ENCODE data around the gene P4HB.

P4HB gene

DNA sequence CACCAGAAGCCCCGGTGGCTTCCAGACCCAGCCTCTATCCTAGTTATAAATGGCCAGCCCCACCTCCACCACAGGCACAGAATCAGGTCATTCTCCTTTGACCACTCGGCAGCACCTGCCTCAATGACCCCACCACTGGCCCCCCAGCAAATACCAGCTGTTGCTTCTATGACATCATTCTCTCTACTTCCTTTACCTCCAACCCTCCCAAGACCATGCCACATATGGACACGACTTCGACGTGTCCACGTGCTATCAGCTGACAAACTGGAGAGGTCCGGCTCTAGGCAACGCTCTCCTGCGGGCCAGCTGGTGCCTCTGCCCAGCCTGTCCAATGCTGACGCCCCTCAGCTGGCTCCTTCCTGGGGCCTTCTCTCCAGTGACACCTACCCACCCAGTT lies 25.1 kb upstream of the P4HB start:
- H3K36me3 Mint-ChIP-seq: no peaks in the 10 kb centered on the region
- H3K4me1 Mint-ChIP-seq (ENCODE audit: low read depth): peaks cover 19% of the 10 kb centered on the region
- H3K9me3 Mint-ChIP-seq (ENCODE audit: low read depth): no peaks in the 10 kb centered on the region
- H3K4me3 Mint-ChIP-seq: no peak overlapping the region
- H3K27me3 Mint-ChIP-seq: no peaks in the 10 kb centered on the region
- H3K27ac Mint-ChIP-seq: peak overlapping the region; percentile 64

DNA sequence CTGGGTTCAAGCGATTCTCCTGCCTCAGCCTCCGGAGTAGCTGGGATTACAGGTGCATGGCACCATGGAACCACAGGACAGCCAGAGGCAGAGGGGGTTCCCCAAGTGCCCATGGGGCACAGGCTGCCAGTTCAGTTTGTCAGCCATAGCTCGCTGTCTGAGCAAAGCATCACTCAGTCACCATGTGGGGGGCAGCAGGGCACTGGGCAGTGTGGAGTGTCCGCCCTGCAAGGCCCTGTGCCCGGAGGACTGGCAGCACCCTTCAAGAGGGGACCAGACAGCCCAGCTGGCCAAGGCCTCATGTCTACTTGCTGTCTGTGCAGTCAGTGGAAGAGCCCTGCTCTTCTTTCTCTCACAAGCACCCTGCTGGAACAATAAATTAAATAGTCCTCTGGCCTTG lies 24.6 kb upstream of the P4HB start:
- no peak overlapping the region for H3K4me3 Mint-ChIP-seq
- H3K9me3 Mint-ChIP-seq (ENCODE audit: low read depth): no peaks in the 10 kb centered on the region
- no peak overlapping the region for H3K27ac Mint-ChIP-seq
- no peaks in the 10 kb centered on the region for H3K27me3 Mint-ChIP-seq
- H3K4me1 Mint-ChIP-seq (ENCODE audit: low read depth): peaks cover 15% of the 10 kb centered on the region
- H3K36me3 Mint-ChIP-seq: no peaks in the 10 kb centered on the region

DNA sequence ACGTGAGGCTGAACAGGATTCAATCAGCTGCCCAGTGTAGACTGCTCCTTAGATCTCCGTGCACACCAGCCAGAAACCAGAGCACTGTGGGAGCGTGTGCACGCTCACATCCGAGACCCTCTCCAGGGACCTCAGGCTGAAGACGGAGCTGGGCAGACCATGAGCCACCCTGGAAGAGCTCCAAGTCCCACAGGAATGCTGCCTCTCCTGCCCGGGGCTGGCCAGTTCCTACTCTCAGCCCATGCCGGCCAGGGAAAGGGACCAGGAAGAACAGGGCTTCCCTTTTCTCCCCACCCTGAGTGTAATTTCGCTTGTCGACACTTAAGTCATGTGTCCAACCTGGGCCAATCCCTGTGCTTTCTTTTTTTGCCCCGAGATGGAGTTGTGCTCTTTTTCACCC lies 24.2 kb upstream of the P4HB start:
- no peak overlapping the region for H3K4me3 Mint-ChIP-seq
- H3K27me3 Mint-ChIP-seq: no peaks in the 10 kb centered on the region
- H3K9me3 Mint-ChIP-seq (ENCODE audit: low read depth): no peaks in the 10 kb centered on the region
- peaks cover 15% of the 10 kb centered on the region for H3K4me1 Mint-ChIP-seq (ENCODE audit: low read depth)
- peak overlapping the region; percentile 66 for H3K27ac Mint-ChIP-seq
- no peaks in the 10 kb centered on the region for H3K36me3 Mint-ChIP-seq

DNA sequence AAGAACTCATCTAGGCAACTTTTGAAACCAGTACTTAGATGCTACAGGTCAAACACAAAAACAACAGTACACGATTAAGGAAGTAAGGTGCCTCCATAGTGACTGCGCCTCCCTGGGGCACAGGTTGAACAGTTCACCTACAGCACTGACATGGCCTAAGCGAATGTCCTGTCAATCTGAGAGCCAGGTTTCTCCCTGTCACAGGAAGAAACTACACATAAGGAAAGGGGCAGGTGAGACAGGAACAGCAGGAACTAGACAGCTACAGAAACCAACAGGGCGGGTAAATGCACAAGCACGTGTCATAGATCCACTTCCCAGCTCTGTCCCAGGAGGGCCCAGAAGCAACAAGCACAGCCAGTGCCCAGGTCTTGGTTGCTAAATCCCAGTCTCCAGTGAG lies 18.8 kb upstream of the P4HB start:
- Mint-ChIP-seq H3K4me3 (no peak overlapping the region), H3K27ac (no peak overlapping the region), H3K36me3 (no peaks in the 10 kb centered on the region), H3K27me3 (no peaks in the 10 kb centered on the region), H3K4me1 (ENCODE audit: low read depth) (peaks cover 6% of the 10 kb centered on the region), H3K9me3 (ENCODE audit: low read depth) (no peaks in the 10 kb centered on the region)

DNA sequence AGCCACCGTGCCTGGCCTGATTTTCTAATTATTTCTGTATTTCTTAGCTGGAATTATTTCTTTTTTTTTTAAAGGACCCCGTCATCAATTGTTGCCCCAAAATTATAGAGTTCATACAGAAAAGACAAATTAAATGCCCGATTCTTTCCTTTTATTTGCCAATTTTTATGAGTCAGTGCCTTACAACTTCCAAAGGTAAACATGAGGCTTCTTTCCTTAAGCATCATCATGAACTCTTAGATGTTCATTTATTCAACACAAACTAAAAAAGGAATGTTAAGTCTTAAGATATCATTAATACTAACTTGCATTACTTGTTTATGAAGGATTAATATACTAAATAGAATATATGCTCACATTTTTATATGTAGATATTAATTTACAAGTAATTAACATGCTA lies 18.0 kb upstream of the P4HB start:
- no peaks in the 10 kb centered on the region for H3K9me3 Mint-ChIP-seq (ENCODE audit: low read depth)
- peaks cover 12% of the 10 kb centered on the region for H3K4me1 Mint-ChIP-seq (ENCODE audit: low read depth)
- H3K4me3 Mint-ChIP-seq: no peak overlapping the region
- H3K27me3 Mint-ChIP-seq: no peaks in the 10 kb centered on the region
- no peaks in the 10 kb centered on the region for H3K36me3 Mint-ChIP-seq
- H3K27ac Mint-ChIP-seq: no peak overlapping the region

DNA sequence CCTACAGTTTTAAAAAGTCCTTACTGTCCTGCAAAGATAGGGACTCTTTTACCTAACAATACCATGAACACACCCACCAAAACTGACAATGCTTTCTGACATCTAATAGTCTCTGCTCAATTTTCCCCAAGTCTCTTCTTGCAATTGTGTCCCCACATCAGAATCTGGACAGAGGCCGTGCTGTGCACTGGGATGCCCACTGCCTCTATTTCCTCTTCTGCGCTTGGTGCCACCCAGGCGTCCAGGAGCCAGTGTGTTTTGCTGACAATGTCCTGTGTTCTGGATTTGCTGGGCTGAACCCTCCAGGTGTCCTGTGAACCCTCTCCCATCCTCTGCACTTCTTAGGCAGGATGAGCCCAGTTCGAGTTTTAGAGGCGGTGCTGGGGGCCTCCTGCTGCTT lies 17.2 kb upstream of the P4HB start:
- Mint-ChIP-seq H3K9me3 (ENCODE audit: low read depth) (no peaks in the 10 kb centered on the region), H3K4me1 (ENCODE audit: low read depth) (peaks cover 20% of the 10 kb centered on the region), H3K4me3 (no peak overlapping the region), H3K27me3 (no peaks in the 10 kb centered on the region), H3K27ac (no peak overlapping the region), H3K36me3 (no peaks in the 10 kb centered on the region)

DNA sequence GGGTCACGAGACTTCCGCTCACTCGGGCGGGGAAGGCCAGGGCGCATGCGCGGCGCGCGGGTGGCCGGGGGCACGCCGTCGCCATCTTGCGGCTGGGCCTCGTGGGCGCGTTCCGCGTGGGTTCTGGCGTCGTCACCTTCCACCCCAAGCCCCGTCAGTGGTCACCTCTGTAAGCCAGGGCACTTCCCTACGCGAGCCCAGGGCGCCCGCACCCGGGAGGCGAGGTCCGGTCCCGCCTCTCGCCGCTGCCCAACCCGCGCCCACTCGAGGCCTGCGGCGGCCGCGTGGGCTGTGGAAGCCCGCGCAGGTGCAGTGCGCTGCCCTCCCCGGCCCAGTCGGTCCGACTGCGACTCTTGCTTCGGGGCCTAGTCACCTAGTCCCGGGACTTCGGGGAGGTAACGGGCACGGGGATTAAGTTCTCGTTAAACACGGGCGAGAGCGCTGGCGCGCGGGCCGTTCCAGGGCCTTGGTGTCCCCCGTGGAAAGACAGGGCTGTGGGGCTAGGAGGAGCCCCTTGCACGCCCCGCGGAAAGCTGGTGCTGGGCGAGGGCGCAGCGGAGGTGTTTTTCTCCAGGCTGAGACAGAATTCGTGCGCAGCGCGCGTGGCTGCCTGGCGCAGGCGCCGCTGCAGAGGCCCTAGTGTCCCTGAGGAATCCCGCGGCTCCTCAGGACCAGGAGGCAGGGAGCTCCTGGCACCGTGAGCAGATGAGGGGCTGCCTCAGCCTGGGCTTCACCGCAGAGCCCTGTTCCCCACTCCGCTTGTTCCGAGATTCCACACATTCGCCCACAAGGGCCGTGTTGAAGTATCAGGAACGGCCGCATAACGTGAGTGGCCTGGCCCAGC lies 11.3 kb upstream of the P4HB start:
- H3K27ac Mint-ChIP-seq: peak overlapping the region; percentile 94
- no peaks in the 10 kb centered on the region for H3K36me3 Mint-ChIP-seq
- H3K4me1 Mint-ChIP-seq (ENCODE audit: low read depth): peaks cover 35% of the 10 kb centered on the region
- H3K9me3 Mint-ChIP-seq (ENCODE audit: low read depth): no peaks in the 10 kb centered on the region
- peak overlapping the region; percentile 88 for H3K4me3 Mint-ChIP-seq
- no peaks in the 10 kb centered on the region for H3K27me3 Mint-ChIP-seq

GRCh38 chr17:81870981-81871386 lies 10.6 kb upstream of the P4HB start, which contains the start of gene ARHGDIA:
ARHGDIA (minus strand) TSS chr17:81871337; CDS start chr17:81869930, 1,407 bp downstream.
- Mint-ChIP-seq H3K27ac (peak within 1 kb of the TSS; percentile 94), H3K27me3 (no peaks in the 10 kb centered on the region), H3K4me3 (peak within 1 kb of the TSS; percentile 91), H3K9me3 (ENCODE audit: low read depth) (no peaks in the 10 kb centered on the region), H3K4me1 (ENCODE audit: low read depth) (peaks cover 35% of the 10 kb centered on the region), H3K36me3 (no peaks in the 10 kb centered on the region)

DNA sequence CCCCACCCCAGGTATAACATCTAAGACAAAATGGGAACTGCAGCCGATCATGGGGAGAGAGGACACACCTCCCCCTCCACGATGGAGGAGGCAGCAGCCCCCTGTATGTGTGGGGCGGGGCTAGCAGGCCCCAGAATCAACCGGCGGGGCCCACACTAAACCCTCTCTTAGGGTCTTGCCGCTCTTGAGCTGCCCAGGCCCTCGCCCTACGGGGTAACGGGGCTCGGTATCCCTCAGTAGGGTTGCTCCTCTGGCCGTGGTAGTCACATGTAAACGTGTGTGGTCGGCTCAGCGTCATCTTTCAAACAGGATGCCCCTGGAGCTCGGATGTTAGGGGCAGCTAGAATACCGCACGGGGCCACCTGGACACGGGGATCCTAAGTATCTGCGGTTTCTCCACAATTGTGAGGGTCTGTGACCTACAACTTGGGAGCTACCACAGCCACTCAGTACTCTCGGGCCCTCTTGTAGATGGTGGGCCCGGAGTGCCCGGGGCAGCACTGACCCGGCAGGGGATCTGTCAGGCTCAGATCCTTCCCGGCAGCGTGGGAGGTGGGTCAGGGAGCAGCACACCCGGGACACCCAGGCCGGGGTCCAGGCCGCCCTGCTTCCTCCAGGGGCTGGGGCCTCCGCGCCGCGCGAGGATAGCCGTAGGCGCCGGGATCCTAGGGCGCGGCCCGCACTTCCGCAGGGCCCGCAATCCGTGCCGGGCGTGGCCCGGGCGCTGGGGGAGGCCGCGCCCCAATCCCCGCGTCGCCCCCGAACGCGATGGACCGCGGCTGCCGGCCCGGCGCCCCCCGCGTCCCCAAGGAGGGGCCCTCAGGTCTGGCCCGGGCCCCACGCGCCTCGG lies 10.0 kb upstream of the P4HB start:
- peak overlapping the region; percentile 86 for H3K27ac Mint-ChIP-seq
- no peaks in the 10 kb centered on the region for H3K36me3 Mint-ChIP-seq
- peak overlapping the region; percentile 91 for H3K4me3 Mint-ChIP-seq
- no peaks in the 10 kb centered on the region for H3K9me3 Mint-ChIP-seq (ENCODE audit: low read depth)
- H3K27me3 Mint-ChIP-seq: no peaks in the 10 kb centered on the region
- H3K4me1 Mint-ChIP-seq (ENCODE audit: low read depth): peaks cover 39% of the 10 kb centered on the region

DNA sequence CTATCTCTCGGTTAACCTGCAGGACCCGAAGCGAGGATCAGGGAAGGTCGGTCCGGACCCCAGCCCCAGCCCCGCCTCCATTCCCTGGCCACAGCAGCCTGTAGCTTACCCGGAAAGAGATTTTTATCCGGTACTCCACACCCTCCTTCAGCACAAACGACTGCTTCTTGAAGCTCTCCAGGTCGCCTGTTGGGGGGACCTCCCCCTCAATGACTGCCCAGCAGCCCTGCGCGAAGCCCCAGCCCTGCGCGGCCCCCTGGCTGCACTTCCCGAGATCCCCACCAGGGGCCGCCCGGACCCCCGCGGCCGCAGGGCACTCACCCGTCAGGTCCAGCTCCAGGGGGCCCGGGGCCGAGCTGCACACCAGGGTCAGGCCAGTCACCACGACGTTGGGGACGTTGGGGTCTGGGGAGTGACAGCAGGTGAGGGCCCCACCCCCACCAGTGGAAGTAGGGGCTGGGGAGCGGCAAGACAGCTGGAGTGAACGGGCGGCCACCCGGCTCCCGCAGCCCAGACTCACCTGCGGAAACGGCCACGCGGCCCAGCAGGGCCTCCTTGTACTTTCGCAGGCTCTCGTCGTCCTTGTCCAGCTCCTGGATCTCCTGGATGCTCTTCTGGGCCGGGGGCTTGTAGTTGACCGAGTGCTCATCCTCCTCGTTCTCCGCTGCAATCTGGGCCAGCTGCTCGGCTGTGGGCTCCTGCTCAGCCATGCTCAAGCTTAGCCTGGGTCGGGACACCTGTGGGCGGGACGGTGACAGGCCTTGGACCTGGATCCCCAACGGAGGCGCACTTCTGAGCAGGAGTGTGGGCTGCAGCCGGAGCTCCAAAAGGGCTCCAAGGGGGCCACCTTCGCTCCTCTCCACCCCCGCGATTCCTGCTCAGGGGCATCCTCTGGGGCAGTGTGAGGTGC lies 9.1 kb upstream of the P4HB start:
- Mint-ChIP-seq H3K4me1 (ENCODE audit: low read depth) (peaks cover 37% of the 10 kb centered on the region), H3K4me3 (peak overlapping the region; percentile 91), H3K36me3 (no peaks in the 10 kb centered on the region), H3K27ac (peak overlapping the region; percentile 86), H3K9me3 (ENCODE audit: low read depth) (no peaks in the 10 kb centered on the region), H3K27me3 (no peaks in the 10 kb centered on the region)

GRCh38 chr17:81868674-81869220 lies 8.4 kb upstream of the P4HB start:
- Mint-ChIP-seq H3K4me1 (ENCODE audit: low read depth) (peaks cover 30% of the 10 kb centered on the region), H3K9me3 (ENCODE audit: low read depth) (no peaks in the 10 kb centered on the region), H3K36me3 (no peaks in the 10 kb centered on the region), H3K4me3 (peak overlapping the region; percentile 91), H3K27ac (no peak overlapping the region), H3K27me3 (no peaks in the 10 kb centered on the region)

GRCh38 chr17:81867991-81868673 lies 7.8 kb upstream of the P4HB start:
- Mint-ChIP-seq H3K27ac (no peak overlapping the region), H3K4me3 (peak overlapping the region; percentile 60), H3K27me3 (no peaks in the 10 kb centered on the region), H3K9me3 (ENCODE audit: low read depth) (no peaks in the 10 kb centered on the region), H3K4me1 (ENCODE audit: low read depth) (peaks cover 31% of the 10 kb centered on the region), H3K36me3 (peaks cover 2% of the 10 kb centered on the region)

DNA sequence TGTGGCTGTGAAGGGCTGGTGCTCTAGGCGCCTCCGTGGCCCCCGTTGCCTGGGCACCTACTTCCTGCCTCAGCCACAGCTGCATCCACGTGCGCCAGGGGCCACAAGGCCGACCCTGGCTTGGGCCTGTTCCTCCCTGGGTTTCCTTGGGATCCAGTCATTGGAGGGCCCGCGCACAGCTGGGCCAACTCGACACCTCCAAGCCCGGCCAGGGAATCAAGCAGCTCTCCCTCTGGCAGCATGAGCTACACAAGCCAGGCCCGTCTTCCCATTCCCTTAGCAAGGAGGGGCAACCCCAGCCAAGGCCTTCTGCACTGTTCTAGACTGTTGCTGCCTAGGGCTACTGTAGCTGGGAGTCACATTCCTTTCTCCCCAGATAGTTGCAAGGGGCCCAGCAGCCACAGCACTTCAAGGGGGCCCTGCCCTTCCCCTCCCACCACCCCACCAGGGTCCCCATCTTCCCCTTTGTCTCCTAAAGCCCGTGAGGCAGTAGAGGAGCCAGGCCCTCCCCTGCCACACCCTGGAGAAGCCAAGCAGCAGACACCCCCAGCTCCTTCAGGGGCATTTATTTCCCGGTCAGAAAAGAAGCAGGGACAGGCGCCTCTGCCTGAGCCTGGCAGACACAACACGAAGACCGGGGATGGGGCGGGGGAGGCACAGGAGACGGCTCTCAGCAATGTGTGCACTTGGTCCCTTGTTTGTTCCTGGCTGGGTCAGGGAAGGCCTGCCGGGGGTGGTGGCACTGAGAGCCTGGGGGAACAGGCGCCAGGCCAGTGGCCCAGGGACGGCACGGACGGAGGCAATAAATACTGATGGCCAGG lies 7.0 kb upstream of the P4HB start:
- Mint-ChIP-seq H3K4me3 (no peak overlapping the region), H3K36me3 (peaks cover 5% of the 10 kb centered on the region)

More for the DNA sequence above, 7.0 kb upstream of the P4HB start:
- Mint-ChIP-seq H3K4me1 (ENCODE audit: low read depth) (peaks cover 31% of the 10 kb centered on the region), H3K27me3 (no peaks in the 10 kb centered on the region), H3K9me3 (ENCODE audit: low read depth) (no peaks in the 10 kb centered on the region), H3K27ac (peak overlapping the region; percentile 58)
